Measurements from ENCODE around the gene ADISSP.

ADISSP gene

DNA sequence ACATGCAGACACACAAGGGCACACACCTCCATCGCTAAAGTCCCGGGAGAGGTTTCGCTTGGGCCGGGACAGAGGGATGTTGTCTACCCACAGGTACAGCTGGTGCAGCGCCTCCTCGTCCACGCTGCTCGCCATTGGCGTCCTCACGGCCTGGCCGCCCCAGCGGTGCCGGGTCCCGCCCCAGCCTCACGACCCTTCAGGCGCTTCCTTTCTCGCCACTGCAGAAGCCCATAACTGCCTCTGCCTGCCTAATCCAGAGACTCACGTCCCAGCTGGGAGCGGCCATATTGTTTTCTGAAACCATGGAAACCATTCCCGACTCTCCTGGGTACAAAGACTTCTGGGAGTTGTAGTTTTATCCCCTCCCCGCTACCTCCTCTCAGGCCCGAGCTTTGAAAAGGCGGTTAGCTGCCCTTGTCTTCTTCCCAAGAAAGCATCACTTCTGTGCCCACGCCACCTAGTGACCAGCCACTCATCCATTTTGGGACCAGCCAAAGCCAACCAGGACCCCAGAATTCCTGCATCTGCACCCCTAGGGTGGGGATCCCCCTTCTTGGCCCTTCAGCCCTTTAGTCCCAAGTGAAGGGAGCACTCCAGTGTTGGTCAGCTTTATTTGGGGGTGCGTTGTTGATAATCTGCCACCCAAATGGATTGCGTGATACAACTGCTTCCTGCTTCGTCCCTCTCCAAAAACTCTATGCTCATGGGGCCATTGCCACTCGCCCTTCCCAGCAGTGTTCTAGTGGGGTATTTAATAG lies 13.8 kb upstream of the ADISSP start, which contains the start of gene SPEF1:
Gene SPEF1, minus strand, starts transcription at position 296 of the 758 bp plus-strand sequence. Its CDS starts 161 bp downstream, at position 135.
- DNase-seq (ENCODE audit: low spot score): peak; percentile 71

DNA sequence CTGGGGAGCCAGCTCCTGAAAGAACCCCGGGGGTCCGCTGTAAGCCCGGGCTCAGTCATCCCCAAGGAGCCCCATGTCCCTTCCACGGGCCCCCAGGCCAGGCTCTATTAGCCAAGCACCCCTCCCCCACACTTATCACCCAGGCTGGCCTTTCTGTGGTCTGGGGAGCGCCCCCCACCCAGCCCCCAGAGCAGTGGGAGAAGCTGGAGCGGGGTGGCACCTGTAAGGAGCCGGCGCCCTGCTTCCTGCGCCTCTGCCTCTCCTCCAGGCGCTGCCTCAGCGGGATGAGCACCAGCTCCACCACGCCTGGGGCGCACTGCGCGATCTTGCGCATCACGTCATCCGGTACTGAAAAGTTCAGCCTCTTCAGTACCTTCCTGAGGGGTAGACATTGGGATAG lies 11.4 kb upstream of the ADISSP start:
- no peak for DNase-seq (ENCODE audit: low spot score)

DNA sequence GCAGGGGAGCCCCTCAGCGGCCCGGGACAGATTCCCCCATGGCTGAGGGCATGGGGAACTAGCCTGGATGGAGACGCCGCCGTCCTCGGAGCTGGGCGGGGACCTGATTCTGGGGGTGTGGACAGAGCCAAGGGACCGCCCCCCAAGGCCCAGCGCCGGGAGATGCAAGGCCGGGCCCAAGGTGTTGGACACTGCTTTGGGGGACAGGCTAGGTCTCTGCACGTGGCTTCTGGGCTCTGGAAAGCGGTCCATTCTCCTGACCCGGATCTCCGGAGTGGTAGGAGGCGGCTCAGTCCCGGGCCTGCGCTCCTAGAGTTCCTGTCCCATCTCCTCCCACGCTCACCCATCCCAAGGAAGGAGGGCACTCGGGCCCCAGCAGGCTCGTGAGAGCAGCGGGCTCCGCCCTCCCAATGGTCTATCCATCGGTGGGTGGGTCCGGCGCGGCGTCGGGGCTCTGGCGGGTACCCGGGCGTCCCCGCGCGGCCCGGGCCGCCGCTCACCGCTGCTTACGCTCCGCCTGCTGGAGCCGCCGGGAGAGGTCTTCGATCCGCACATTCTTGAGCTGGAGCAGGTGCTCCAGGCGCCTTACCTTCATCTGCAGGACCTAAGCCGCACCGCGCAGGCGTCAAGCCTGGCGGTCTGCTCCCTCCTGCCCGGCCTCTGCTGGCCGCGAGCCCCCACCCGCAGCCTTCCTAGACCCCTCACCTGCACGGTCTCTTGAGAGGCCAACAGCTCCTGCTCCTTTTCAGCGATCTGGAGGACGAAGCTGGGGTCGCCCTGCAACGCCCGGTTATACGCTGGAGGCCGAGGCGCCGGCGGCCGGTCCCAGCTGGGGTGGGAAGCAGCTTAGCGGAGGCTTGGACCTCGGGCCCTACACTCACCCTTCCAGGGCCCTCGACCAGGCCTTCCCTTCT lies 10.4 kb upstream of the ADISSP start:
- no peak for DNase-seq (ENCODE audit: low spot score)

DNA sequence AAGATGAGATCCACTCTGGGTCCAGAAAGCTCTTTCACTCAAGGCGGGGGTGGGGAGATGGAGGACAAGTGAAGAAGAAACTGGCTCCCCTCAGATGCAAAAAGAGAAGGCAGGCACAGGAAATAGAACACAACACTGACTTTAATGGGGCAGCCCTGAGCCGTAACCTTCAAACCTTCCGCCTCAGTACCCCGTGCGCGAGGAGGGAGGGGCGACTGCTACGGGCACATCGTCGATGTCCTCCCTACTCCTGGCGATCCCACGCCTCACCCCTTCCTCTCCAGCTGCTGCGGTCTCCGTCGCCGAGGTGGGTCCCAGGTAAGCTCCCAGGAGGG lies 9.8 kb upstream of the ADISSP start:
- no peak for DNase-seq (ENCODE audit: low spot score)

DNA sequence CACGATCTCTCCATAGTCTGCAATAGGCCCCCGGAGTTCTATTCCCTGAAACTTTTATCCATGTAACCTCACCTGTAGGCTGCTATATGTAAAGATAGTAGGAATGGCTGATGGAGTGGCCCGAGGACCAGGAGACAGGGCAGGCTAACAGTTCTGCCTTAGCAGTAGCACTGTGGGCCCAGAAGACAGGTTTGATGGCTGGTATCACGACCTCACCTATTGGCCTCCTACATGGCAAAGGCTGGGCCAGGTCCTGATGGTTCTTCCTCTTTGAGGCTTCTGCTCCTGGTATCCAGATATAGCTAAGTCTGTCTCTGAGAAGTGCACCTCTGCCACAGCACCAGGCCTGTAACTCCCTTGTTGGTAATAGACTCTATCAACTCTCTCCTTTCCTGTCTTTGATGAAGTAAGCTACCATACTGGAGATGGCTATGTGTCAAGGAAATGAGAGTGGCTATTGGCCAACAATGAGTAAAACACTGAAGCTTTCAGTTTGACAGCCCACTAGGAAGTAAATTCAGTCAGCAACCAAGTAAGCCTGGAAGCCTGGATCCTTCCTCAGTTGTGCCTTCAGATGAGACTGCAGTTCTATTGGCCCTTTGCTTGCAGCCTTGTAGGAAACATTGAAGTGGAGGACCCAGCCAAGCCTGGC lies 8.0 kb upstream of the ADISSP start:
- DNase-seq (ENCODE audit: low spot score): no peak

DNA sequence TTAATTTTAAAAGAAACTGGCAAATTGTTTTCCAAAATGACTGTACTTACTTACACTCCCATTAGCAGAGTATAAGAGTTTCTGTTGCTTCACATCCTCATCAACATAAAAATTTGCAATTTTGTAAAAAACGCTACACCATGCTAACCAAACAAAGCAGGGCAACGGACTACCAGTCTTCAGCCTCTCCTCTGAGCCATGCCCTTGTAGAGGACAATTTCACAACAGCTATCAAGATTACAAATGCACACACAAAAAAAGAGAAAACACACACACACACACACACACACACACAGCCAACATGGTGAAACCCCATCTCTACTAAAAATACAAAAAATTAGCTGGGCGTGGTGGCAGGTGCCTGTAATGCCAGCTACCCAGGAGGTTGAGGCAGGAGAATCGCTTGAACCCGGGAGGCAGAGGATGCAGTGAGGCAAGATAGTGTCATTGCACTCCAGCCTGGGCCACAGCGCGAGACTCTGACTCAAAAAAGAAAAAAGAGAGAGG lies 4.1 kb upstream of the ADISSP start:
- no peak for DNase-seq (ENCODE audit: low spot score)

DNA sequence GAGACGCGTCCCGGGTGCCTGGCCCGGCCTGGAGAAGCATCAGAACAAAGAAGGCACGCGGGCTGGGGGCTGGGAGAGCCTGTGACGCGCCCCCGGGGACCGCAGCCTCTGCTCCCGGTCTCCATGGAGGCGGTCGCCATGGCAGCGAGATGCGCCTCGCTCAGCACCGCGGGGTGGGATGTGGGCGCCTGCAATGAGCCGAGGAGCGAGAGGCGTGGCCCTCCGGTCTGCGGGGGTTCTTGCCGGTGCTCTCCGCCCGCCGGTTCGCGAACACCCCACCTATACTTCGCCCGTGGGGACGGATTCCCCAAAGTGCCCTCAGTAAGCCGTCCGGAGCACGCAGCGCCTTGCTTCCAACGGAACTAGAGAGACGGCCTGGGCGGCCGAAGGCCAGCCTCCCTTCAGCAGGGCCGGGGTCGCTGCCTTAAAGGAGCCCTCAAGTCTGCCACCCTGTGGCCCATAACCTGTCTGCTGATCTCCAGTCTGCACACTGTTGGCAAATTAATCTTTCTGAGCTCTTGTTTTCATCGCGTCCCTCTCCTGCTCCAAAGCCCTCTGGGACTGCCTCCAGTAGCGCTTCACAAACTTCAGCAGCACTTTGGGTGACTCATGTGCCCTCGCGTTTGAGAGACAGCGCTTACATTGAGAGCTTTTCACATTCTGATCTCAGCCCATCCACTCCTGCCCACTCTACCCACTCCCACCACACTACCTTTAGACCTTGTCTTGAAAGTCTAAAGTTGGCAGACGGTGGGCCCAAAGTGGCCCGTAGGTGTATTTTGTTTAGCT lies 983 bp upstream of the ADISSP start:
- peak; percentile 68 for DNase-seq (ENCODE audit: low spot score)

DNA sequence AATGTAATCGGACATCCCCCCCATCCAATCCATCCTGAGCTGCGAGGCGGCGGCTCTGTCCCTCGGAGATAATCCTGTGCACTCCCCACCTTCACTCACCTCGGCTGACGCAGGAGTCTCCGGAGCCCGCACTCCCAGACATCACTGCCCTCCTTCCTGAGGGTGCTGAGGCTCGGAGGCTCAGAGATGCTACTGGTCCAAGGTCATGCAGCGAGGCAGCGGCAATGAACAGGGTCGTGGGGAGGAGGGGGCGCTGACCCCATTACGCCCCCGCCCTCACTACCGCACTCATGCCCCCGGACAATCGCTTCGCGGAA lies 485 bp downstream of the ADISSP start:
- DNase-seq (ENCODE audit: low spot score): no peak

DNA sequence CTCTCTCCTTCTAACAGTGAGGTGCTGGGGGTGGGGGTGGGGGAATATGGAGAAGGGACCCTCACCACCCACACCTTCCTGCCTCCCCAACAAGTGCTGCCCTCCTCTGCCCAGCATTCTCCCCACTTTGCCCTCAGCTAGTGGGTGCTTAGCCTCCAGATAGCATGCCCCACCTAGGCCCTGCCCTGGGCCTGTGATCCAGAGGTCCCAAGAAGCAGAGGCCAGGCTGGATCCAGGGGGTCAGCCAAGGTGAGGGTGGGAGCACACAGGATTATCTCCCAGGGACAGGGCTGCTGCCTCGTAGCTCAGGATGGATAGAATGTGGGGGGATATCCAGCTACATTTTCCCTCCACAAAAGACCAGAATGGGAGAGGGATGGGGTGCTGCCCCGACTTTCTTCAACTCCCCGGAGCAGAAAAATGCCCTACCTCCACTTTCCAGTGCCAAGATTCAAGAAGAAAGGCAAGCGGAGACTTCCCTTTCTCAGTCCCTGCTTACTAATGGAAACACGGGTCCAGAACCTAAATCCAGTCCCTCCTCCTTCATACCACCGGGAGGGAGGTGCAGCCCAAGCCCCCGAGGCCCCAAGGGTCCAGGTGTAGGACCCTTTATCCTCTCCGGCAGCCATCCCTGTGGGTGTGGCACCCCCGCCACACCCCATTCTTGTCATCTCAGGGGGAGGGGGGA lies 987 bp downstream of the ADISSP start:
- DNase-seq (ENCODE audit: low spot score): no peak

DNA sequence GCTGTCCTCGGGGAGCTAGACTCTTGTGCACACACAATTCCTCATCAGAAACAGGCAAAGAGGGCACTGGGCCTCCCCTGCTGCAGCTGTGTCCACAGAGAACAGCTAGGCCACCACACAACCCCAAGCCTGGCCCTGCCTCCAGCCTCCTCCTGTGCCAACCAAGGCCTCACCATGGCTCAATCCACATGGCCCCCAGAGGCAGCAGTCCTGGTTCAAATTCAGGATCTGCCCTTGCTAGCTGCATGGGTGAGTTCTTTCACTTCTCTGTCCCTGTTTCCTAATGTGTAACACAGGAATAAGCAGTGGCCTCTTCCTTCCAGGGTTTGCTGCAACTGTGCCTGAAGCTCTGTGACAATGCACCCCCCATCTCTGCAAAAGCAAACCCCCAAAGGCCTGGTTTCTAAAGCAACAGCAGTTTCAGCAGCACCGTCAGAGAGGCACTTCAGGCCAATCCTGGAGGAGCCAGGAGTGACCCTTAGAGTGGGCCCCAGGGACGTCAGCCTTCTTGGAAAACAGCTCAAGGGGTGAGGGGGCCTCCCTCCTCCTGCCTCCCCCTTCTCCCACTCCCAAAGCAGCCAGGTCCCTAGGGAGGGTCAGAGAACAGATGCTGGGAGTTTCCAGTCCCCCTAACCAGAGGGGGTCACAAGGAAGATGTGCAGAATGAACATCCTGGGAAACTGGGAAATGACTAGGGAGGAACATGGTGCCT lies 2.2 kb downstream of the ADISSP start:
- DNase-seq (ENCODE audit: low spot score): no peak

DNA sequence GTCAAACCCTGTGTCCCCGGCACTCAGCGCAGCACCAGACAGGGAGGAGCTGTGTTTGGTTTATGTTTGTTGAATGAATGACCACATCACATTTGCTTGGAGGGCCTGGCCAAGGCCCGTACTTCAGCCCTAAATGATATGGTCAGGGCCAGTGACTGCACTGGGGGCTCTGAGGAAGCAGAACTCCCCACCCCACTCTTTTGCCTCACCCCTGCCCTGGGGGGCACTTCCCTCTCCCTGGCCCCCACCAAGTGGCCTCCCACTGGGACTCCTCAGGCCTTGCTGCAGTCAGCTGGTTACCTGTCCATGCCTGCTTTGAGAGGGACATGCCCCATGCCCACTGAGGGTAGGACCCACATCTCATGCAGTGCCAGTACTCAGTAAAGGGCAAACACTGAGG lies 2.9 kb downstream of the ADISSP start:
- no peak for DNase-seq (ENCODE audit: low spot score)

DNA sequence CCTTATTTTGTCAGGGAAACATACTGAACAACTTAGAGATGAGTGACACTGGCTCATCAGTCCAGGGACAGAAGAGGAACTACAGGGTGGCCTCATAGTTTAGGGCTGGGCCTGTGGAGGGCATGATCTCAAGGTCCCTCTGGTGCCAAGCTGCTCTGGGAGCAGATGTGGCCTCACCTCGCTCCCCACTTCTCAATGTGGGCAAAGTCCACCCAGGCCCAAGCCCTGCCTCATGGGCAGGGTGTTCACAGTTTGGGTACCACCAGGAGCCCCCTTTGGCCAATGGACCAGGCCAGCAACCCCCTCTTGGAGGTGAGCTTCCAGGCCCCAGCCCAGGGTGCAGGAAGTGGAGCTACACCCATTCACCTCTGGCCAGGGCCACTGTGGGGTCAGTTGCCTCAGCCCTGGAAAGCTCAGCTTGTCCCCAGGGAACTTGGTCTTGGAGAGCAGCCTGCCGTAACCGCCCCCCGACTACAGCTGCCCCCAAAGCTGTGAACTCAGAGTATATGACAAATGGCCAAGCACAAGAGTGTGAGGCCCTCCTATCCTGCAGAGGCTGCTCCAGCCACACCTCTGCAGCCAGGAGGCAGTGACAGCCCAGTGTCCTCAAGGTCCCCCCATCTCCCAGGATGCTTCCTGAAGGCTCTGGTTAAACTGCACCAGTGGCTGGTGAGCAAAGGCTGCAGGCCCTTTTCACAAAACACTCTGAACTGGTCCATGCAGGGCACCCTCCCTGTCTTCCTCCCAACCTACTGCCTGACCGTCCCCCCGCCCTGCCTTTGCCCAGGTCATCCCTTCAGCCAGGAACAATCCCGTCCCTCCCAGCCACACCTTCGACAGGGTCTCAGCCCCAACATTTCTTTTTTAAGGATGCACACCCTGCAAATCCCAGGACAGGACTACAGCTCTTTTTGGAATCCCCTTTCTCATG lies 3.6 kb downstream of the ADISSP start:
- no peak for DNase-seq (ENCODE audit: low spot score)

DNA sequence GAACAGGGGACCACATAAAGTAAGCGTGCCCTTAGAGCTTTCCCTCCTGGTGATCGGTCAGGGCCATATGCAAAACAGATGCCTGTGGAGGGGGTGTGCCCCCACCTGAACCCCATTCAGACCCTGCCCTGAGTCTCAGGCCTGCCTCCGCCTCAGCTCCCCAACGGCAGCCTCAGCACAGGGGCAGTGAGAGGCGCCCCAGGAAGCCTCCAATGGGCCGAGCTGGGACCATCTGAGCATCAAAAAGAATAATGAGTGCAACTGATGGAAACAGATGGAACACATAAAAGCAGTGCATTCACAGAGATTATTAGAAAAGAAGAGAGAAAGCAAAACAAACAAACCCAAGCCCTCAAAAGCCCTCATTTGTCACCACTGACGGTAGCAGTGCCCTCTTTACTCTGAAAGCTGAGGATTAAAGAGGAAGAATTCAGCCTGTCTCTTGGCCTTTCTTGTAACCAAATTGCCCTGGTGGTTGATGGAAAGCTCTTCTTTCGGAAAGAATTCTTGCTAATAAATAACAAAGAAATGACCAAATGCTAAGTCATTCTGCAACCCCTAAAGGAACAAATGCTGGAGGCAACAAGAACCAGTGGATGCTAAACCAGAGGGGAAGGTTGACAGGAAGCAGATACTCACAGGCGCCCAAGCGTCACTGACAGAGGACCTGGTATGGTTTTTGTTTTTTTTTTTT lies 6.8 kb downstream of the ADISSP start:
- DNase-seq (ENCODE audit: low spot score): no peak

DNA sequence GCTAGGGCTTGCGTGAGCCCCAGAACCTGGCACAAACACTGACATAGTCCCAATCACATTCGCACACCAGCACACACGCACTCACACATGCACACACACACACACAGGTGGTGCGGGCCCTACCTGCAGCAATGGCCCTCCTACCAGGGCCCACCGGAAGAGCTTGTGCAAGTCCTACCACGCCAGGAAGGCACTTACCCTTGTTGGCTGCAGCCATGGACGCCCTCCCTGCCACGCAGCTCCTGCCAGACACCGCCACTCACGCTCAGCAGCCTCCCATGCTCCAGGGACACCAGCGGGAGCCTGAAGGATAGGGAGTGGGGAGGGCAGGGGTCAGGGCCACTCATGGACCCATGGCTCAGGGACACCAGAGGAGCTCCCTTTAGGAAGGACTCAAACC lies 7.7 kb downstream of the ADISSP start:
- DNase-seq (ENCODE audit: low spot score): no peak

DNA sequence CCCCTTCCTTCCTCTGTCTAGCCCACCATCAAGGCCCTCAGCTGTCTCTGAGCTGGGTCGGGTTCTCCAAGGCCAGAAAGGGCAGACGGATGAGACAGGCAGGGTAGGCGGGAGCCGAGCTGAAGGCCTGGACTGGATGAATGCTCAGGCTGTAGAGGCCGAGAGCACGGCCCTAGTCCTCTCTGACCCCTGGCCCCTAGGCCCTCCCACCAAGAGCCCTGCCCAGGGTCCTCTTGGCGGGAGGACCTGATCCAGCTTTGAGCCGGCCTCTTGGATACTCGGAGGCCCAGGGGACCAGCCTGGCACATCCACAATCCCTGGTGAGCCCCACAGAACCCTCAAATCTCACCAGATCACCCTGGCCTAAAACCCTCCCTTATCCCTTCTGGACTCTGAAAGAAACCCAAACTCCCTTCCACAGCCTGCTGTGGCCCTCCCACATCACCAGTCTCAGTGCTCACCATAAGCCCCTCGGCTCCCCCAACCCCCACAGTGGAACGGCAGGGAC lies 8.2 kb downstream of the ADISSP start:
- no peak for DNase-seq (ENCODE audit: low spot score)

DNA sequence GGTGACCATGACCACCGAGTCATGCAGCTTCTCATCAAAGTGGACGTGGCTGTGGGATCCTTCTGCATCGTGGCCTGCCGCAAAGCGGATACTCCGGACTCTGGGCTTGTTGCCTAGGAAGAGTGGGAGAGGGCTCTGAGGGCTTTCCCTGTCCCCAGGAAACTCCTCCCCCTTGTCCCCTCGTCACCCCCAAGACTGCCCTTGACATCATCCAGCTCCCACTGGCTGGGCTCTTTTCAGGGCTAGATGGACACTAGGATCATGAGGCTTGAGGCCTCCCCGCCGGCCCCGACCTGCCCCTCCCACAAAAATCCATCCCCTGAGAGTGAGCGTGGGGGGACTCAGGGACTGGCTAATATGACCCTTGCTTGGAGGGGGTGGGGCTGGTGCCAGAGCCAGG lies 9.0 kb downstream of the ADISSP start:
- DNase-seq (ENCODE audit: low spot score): no peak

DNA sequence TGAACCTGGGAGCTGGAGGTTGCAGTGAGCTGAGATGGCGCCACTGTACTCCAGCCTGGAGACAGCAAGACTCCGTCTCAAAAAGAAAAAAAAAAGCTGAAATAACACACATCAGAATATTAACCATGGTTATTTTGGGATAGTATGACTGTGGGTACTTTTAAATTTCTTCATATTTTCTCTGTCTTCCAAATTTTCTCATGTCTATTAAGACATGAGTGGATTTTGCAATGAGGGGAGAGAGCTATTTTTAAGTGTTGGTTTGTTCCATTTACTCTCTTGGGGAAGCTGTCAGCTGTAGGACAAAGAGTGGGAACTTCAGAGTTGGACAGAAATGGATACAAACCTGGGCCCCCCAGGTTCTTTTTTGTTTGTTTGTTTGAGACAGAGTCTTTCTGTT lies 10.3 kb downstream of the ADISSP start:
- no peak for DNase-seq (ENCODE audit: low spot score)

DNA sequence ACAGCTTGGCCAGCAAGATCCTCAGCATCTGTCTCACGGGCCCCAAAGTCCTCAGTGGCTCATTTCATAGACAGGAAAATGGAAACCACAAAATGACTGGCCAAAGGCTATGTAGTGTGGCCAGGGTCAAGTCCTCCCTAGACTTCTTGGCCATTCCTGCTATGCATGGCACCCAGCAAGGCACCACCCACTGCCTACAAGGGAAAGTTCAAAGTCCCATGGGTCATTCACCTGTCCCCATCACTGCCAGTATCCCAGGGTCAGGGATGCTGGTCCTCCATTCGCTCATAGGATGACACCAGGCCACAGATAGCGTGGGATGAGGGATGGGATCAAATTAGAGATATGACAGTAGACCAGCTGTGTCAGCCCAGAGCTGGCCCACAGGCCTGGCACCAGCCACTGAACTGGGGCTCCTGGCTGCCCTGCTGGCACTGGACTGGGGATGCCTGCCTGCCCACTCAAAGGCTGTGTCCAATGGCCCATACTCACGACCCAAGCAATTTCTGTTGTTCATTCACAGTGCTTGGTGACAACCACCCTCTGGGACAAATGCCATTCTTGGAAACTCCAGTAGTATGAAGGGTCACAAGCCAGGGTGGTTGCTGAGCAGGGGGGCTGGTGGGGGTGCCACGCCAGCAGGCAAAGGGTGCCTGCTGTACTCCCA lies 11.6 kb downstream of the ADISSP start:
- DNase-seq (ENCODE audit: low spot score): no peak
